Cardiac fibroblast (primary cell): ENCODE results near the gene HOXD9.
A peak's percentile ranks its signal among the peaks of the same experiment; 100 is the strongest.

ENCODE experiments used
- DNase-seq, 2 donors: peaks; one replicate each; pipeline versions ENCODE4 v3.0.0 to v3.0.0-alpha.2; 2010; ENCODE audit warnings: low read depth in 2 of 2
- H3K4me3 ChIP-seq, 2 donors: replicated peaks in 1 of 2; 1 replicate in 1 of 2; 2 replicates in 1 of 2; pipeline ENCODE4 v1.5.1; 2011; ENCODE audit warnings: low read depth in 2 of 2, low read length in 2 of 2, mild to moderate bottlenecking in 2 of 2, moderate library complexity in 1 of 2
- TF ChIP-seq, protein P1 (sequence below): IDR thresholded peaks from one replicate; pipeline ENCODE4 v1.5.1; 2011; ENCODE audit warnings: low read depth, mild to moderate bottlenecking, low read length, inconsistent platforms

HOXD9 gene

GRCh38 chr2:176137906-176138305 is 15.4 kb downstream of the HOXD9 start:
- TF ChIP-seq, protein P1, sequence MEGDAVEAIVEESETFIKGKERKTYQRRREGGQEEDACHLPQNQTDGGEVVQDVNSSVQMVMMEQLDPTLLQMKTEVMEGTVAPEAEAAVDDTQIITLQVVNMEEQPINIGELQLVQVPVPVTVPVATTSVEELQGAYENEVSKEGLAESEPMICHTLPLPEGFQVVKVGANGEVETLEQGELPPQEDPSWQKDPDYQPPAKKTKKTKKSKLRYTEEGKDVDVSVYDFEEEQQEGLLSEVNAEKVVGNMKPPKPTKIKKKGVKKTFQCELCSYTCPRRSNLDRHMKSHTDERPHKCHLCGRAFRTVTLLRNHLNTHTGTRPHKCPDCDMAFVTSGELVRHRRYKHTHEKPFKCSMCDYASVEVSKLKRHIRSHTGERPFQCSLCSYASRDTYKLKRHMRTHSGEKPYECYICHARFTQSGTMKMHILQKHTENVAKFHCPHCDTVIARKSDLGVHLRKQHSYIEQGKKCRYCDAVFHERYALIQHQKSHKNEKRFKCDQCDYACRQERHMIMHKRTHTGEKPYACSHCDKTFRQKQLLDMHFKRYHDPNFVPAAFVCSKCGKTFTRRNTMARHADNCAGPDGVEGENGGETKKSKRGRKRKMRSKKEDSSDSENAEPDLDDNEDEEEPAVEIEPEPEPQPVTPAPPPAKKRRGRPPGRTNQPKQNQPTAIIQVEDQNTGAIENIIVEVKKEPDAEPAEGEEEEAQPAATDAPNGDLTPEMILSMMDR: no peak
- no peak for DNase-seq
- H3K4me3 ChIP-seq: no peak overlapping the region

GRCh38 chr2:176138526-176138922 is 16.0 kb downstream of the HOXD9 start:
- TF ChIP-seq, protein P1: no peak
- no peak overlapping the region for H3K4me3 ChIP-seq
- no peak for DNase-seq

GRCh38 chr2:176138923-176139660 is 16.6 kb downstream of the HOXD9 start:
- no peak overlapping the region for H3K4me3 ChIP-seq
- no peak for DNase-seq
- TF ChIP-seq, protein P1: no peak

- peak in 1 of 2 donors; percentile 33 for DNase-seq
- TF ChIP-seq, protein P1: no peak
- peak overlapping the region in 1 of 2 donors; percentile 52 for H3K4me3 ChIP-seq
These were observed 17.4 kb downstream of the HOXD9 start for GRCh38 chr2:176139661-176140512.

DNA sequence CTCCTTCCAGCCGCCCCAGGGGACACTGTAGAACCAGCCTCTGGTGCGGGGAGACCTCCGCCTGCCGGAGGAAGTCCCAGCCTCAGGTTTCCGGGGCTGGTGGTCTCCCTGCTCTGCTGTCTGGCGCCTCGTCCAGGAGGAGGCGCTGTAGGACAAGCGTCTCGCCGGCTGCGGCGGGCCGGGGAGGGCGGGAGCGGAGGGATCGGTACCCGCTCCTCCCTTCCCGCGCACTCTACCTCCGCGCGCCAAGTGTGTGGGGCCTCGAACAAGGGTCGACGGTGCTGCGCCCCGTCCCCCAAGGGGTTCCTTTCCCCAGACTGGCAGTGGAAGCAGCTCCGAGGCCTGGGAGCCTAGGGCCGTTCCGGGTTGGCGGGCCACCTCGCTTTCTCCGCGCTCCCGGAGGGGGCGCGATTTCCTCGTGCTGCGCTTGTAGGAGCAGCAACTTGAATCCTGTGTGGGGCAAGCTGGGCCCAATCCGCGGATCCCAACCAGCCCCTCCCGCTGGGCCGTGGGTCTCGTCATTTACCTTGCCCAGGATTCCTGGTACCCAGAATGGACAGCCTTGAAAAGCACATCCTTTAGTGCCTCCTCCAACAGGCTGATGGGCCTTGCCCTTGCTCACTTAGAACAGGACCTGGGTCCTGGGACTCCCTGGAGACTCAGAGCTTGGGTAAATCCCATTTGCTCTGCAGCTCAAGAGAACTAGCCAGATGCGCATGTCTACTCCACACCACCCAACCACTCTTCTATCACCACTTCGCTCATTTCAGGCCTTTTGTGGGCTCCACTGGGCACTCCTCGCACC is 18.2 kb downstream of the HOXD9 start:
- TF ChIP-seq, protein P1: peak; percentile 73
- H3K4me3 ChIP-seq: peak overlapping the region; percentile 44 to 52
- peak; percentile 61 to 66 for DNase-seq

DNA sequence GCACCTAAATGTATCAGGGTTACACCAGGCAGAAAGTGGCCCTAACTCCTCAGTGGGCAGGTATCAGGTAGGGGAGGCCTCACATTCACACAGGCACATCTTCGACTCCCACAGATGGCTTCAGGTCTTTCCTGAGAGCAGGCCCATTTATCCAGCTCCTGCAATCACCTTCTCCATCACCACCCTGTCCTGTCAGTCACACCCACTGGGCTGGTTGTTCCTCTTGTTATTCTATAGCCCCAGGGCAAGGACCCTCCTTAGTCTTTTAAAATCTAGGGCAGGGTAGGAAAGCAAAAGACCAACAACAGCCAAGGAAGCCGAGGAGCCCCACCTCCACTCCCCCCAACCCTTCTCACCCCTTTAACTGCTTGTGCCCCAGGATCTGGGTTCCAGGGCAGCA is 19.8 kb downstream of the HOXD9 start:
- TF ChIP-seq, protein P1: no peak
- DNase-seq: no peak
- no peak overlapping the region for H3K4me3 ChIP-seq
